H1 (cell line): ENCODE measurements around the gene TOM1L2. TPM values are rescaled to one million over a fixed set of nuclear protein-coding genes. Genes with fewer than 3 reads are reported as not detected.

Experiments
- CTCF ChIA-PET: fragments of 300-600 bp; sonication (Branson Sonifier 250); formaldehyde crosslinking; loops from one replicate; lab custom pipeline; 2021; ENCODE audit not compliant: partially characterized antibody; lab: Charles Lee
- POLR2A ChIA-PET: fragments of 300-600 bp; sonication (Branson Sonifier 250); formaldehyde crosslinking; loops from one replicate; lab custom pipeline; 2021; ENCODE audit warnings: inconsistent platforms; ENCODE audit not compliant: partially characterized antibody; lab: Charles Lee
- DNase-seq, 2 experiments: peaks; one replicate each; pipeline versions ENCODE4 v3.0.0 to v3.0.0-alpha.2; 2010 to 2022; ENCODE audit warnings: low spot score in 2 of 2, low read depth in 1 of 2, mixed read lengths in 1 of 2
- FAIRE-seq: peaks from 2 replicates; lab custom pipeline; 2011; peaks lifted over from hg19 to GRCh38; lab: Jason Lieb, UNC
- H2AFZ ChIP-seq: 2 replicates; pipeline ENCODE4 v1.8.1; 2012; ENCODE audit warnings: low read length, inconsistent platforms
- H2AK5ac ChIP-seq: 2 replicates; pipeline ENCODE4 v1.6.1; 2013; ENCODE audit warnings: low read depth, low read length
- H2BK120ac ChIP-seq: replicated peaks from 2 replicates; pipeline ENCODE3; 2013; ENCODE audit warnings: low read depth, low read length, inconsistent platforms
- H2BK12ac ChIP-seq: 2 replicates; pipeline ENCODE4 v1.6.1; 2013; ENCODE audit warnings: low read depth, low read length
- H2BK15ac ChIP-seq: 2 replicates; pipeline ENCODE4 v1.6.1; 2013; ENCODE audit warnings: low read length
- H2BK20ac ChIP-seq: 2 replicates; pipeline ENCODE4 v1.6.1; 2013; ENCODE audit warnings: low read length
- H2BK5ac ChIP-seq: 2 replicates; pipeline ENCODE4 v1.6.1; 2013; ENCODE audit warnings: low read depth, low read length
- H3K14ac ChIP-seq: 2 replicates; pipeline ENCODE4 v1.6.1; 2013; ENCODE audit warnings: inconsistent platforms; ENCODE audit not compliant: insufficient read length
- H3K18ac ChIP-seq: 2 replicates; pipeline ENCODE4 v1.6.1; 2013; ENCODE audit warnings: low read length; ENCODE audit errors: extremely low read depth
- H3K23ac ChIP-seq: 2 replicates; pipeline ENCODE4 v1.6.1; 2013; ENCODE audit warnings: inconsistent platforms; ENCODE audit not compliant: insufficient read length
- H3K23me2 ChIP-seq: 2 replicates; pipeline ENCODE4 v1.6.1; 2013; ENCODE audit warnings: low read depth, low read length
- H3K27ac ChIP-seq: 2 replicates; pipeline ENCODE4 v1.6.1; 2011; ENCODE audit warnings: low read depth, low read length, inconsistent platforms
- H3K27me3 ChIP-seq, 4 experiments: replicated peaks in 1 of 4; 1 replicate in 1 of 4; 2 replicates in 3 of 4; pipeline versions ENCODE4 v1.6.1 to v1.8.1; 2011 to 2013; ENCODE audit warnings: low read length in 3 of 4, mild to moderate bottlenecking in 3 of 4, inconsistent platforms in 2 of 4, mixed read lengths in 2 of 4, moderate library complexity in 1 of 4; ENCODE audit not compliant: control insufficient read depth in 3 of 4, insufficient read depth in 3 of 4; ENCODE audit errors: extremely low read depth in 1 of 4
- H3K36me3 ChIP-seq, 4 experiments: 2 replicates each; pipeline versions ENCODE4 v1.6.1 to v1.8.1; 2011 to 2013; ENCODE audit warnings: mild to moderate bottlenecking in 4 of 4, low read length in 3 of 4, moderate library complexity in 2 of 4, control low read depth in 1 of 4, inconsistent platforms in 1 of 4; ENCODE audit not compliant: insufficient read depth in 4 of 4, control insufficient read depth in 2 of 4
- H3K4ac ChIP-seq: replicated peaks from 2 replicates; pipeline ENCODE3; 2013; ENCODE audit warnings: low read length, low read depth, mixed read lengths, inconsistent platforms; ENCODE audit not compliant: insufficient read length
- H3K4me1 ChIP-seq, 4 experiments: replicated peaks in 1 of 4; 1 replicate in 1 of 4; 2 replicates in 3 of 4; pipeline versions ENCODE4 v1.6.1 to v1.8.1; 2011 to 2013; ENCODE audit warnings: low read length in 3 of 4, inconsistent platforms in 2 of 4, mixed read lengths in 1 of 4; ENCODE audit not compliant: insufficient read depth in 4 of 4, control insufficient read depth in 3 of 4
- H3K4me2 ChIP-seq, 2 experiments: 2 replicates each; pipeline versions ENCODE4 v1.6.1 to v1.8.1; 2011 to 2013; ENCODE audit warnings: low read depth in 2 of 2, low read length in 2 of 2, control low read depth in 1 of 2, inconsistent platforms in 1 of 2, mild to moderate bottlenecking in 1 of 2; ENCODE audit not compliant: insufficient read depth in 1 of 2
- H3K4me3 ChIP-seq, 4 experiments: fragments of 200-600, 300-600 bp in 1 of 4; sonication (generic), shearing (Covaris generic), sonication (Bioruptor Twin) in 1 of 4; 2 replicates each; pipeline versions ENCODE4 v1.5.1 to v1.8.1; 2011 to 2016; ENCODE audit warnings: low read length in 4 of 4, low read depth in 3 of 4, control low read depth in 2 of 4, inconsistent platforms in 2 of 4, mild to moderate bottlenecking in 2 of 4, mixed read lengths in 1 of 4, moderate library complexity in 1 of 4; ENCODE audit not compliant: insufficient read depth in 2 of 4; ENCODE audit errors: extremely low read depth in 1 of 4
- H3K56ac ChIP-seq: replicated peaks from 2 replicates; pipeline ENCODE3; 2013; ENCODE audit warnings: low read depth, mild to moderate bottlenecking, mixed read lengths, low read length, inconsistent platforms; ENCODE audit not compliant: insufficient read length
- H3K79me1 ChIP-seq: 2 replicates; pipeline ENCODE4 v1.6.1; 2013; ENCODE audit warnings: low read depth, low read length, control low read depth
- H3K79me2 ChIP-seq, 2 experiments: 2 replicates each; pipeline versions ENCODE4 v1.6.1 to v1.8.1; 2012 to 2013; ENCODE audit warnings: low read length in 2 of 2, mild to moderate bottlenecking in 2 of 2, inconsistent platforms in 1 of 2; ENCODE audit not compliant: insufficient read depth in 2 of 2, control insufficient read depth in 1 of 2
- H3K9ac ChIP-seq, 4 experiments: replicated peaks in 1 of 4; 1 replicate in 1 of 4; 2 replicates in 3 of 4; pipeline versions ENCODE4 v1.6.1 to v1.8.1; 2011 to 2013; ENCODE audit warnings: low read depth in 3 of 4, low read length in 3 of 4, control low read depth in 2 of 4, mild to moderate bottlenecking in 2 of 4, moderate library complexity in 2 of 4, inconsistent platforms in 1 of 4; ENCODE audit errors: extremely low read depth in 1 of 4
- H3K9me3 ChIP-seq, 2 experiments: 2 replicates each; pipeline versions ENCODE4 v1.6.1 to v1.8.1; 2012 to 2013; ENCODE audit warnings: mild to moderate bottlenecking in 2 of 2, moderate library complexity in 2 of 2, control low read depth in 1 of 2, inconsistent platforms in 1 of 2, low read depth in 1 of 2, low read length in 1 of 2, mixed read lengths in 1 of 2; ENCODE audit not compliant: insufficient read depth in 2 of 2
- H4K20me1 ChIP-seq, 2 experiments: replicated peaks in 1 of 2; 2 replicates each; pipeline versions ENCODE3 to v1.8.1; 2011 to 2013; ENCODE audit warnings: inconsistent platforms in 2 of 2, low read length in 2 of 2, mild to moderate bottlenecking in 1 of 2; ENCODE audit not compliant: insufficient read depth in 2 of 2, control insufficient read depth in 1 of 2
- H4K5ac ChIP-seq: 2 replicates; pipeline ENCODE4 v1.6.1; 2013; ENCODE audit warnings: low read length, low read depth, mixed read lengths, inconsistent platforms; ENCODE audit not compliant: insufficient read length
- H4K8ac ChIP-seq: 2 replicates; pipeline ENCODE4 v1.8.0; 2013; ENCODE audit warnings: mild to moderate bottlenecking, moderate library complexity, low read length, inconsistent platforms; ENCODE audit not compliant: insufficient read depth; ENCODE audit errors: extremely low read depth
- H4K91ac ChIP-seq: replicated peaks from 2 replicates; pipeline ENCODE3; 2013; ENCODE audit warnings: low read length, mixed read lengths, inconsistent platforms; ENCODE audit not compliant: insufficient read length
- ATF2 ChIP-seq: IDR thresholded peaks from 2 replicates; pipeline ENCODE4 v1.6.1; 2012; ENCODE audit warnings: low read length, inconsistent platforms
- BCL11A ChIP-seq, 2 experiments: IDR thresholded peaks; one replicate each; pipeline ENCODE4 v1.6.1; 2011; ENCODE audit warnings: low read depth in 2 of 2, low read length in 2 of 2, mild to moderate bottlenecking in 2 of 2
- NANOG ChIP-seq: IDR thresholded peaks from 2 replicates; pipeline ENCODE4 v1.6.1; 2011; ENCODE audit warnings: low read length, low read depth, mild to moderate bottlenecking, inconsistent platforms; ENCODE audit not compliant: insufficient read depth, poor library complexity, severe bottlenecking
- RFX5 ChIP-seq: IDR thresholded peaks from 2 replicates; pipeline ENCODE4 v1.6.1; 2011; ENCODE audit warnings: low read depth, low read length, improper control_type of control experiment, borderline replicate concordance
- RXRA ChIP-seq: IDR thresholded peaks from 2 replicates; pipeline ENCODE4 v1.6.1; 2011; ENCODE audit warnings: low read depth, mild to moderate bottlenecking, low read length, moderate library complexity; ENCODE audit not compliant: insufficient read depth
- WGBS, 2 experiments: shearing (Covaris generic) in 1 of 2; methylation state at CpG; one replicate each; pipeline versions ENCODE4 v1.1.6 to v1.1.7; 2013 to 2015; ENCODE audit warnings: low lambda C conversion rate in 2 of 2, mixed read lengths in 2 of 2, inconsistent platforms in 1 of 2, low coverage in 1 of 2, missing lambda C conversion rate in 1 of 2; ENCODE audit not compliant: insufficient replicate concordance in 2 of 2, insufficient coverage in 1 of 2, insufficient read length in 1 of 2; ENCODE audit errors: extremely low coverage in 1 of 2, missing lambda C conversion rate in 1 of 2; 5-methylcytosine and 5-hydroxymethylcytosine counted together
- polyA plus RNA-seq, 7 experiments: library from polyadenylated mRNA; depleted of rRNA in 3 of 7; stranded (reverse) in 5 of 7; unstranded in 2 of 7; fragments of >200 nt in 5 of 7; fragments of 200-250 nt in 2 of 7; gene quantifications; 1 replicate in 5 of 7; 2 replicates in 1 of 7; 4 replicates in 1 of 7; pipeline versions ENCODE4 v1.2.1 to v1.2.3, GENCODE V29; 2011 to 2013; ENCODE audit warnings: missing spikeins in 2 of 7, mixed read lengths in 2 of 7
- total RNA-seq: library from RNA; stranded (reverse); fragmentation: NEBNext Ultra II Directional; extraction: Animal tissue kit (Norgen Biotek cat#: 25700); gene quantifications from 2 replicates; pipeline ENCODE4 v1.2.1, GENCODE V29; 2021

The TOM1L2 gene
- total and polyA plus RNA-seq, 2 of the 8 experiments (the other 6 are each of a cell fraction or from before 2014, with no cell fraction given) = 2.0 to 3.4 TPM

GRCh38 chr17:17874478-17874877 is 97.7 kb downstream of the TOM1L2 start:
- no peak overlapping the region for H2BK5ac ChIP-seq
- H3K36me3 ChIP-seq = no peaks in the 10 kb centered on the region
- H3K9ac ChIP-seq = no peak overlapping the region
- WGBS, 2 experiments = 57% methylated on average over 1 of the region's 1 CpG; no CpG with 5 or more reads in 1 of the 2 experiments
- H3K23me2 ChIP-seq = no peaks in the 10 kb centered on the region
- H3K4me2 ChIP-seq = no peak overlapping the region
- H3K14ac ChIP-seq = no peak overlapping the region
- H2BK120ac ChIP-seq = no peak overlapping the region
- no peak overlapping the region for H3K23ac ChIP-seq
- no peak overlapping the region for H3K18ac ChIP-seq
- DNase-seq (no peak), FAIRE-seq (no peak)
- no peak overlapping the region for H4K91ac ChIP-seq
- no peak overlapping the region for H4K8ac ChIP-seq
- POLR2A ChIA-PET = interaction anchor here (1.1 kb wide), 1 partner anchor 10 kb away, joined by 3 read pairs; no protein-coding TSS in a partner anchor
- CTCF ChIA-PET = interaction anchor here (22.5 to 26.2 kb wide), 2 partner anchors 9 kb away, joined by 404 read pairs; no protein-coding TSS in a partner anchor
- H3K56ac ChIP-seq = no peak overlapping the region
- H4K5ac ChIP-seq = no peak overlapping the region
- no peak overlapping the region for H3K4me3 ChIP-seq
- no peaks in the 10 kb centered on the region for H4K20me1 ChIP-seq
- no peak overlapping the region for H3K4ac ChIP-seq
- no peak for TF ChIP-seq RFX5
- no peak for TF ChIP-seq BCL11A (IDR thresholded peaks at IDR 0.05; ENCODE audit: low read depth in 2 of 2, low read length in 2 of 2)
- TF ChIP-seq NANOG = no peak
- TF ChIP-seq ATF2 = no peak
- TF ChIP-seq RXRA = no peak
- no peak overlapping the region for H2AFZ ChIP-seq
- H3K4me1 ChIP-seq = peaks cover 6 to 21% (median 14%) of the 10 kb centered on the region in 4 experiments
- H3K9me3 ChIP-seq = no peaks in the 10 kb centered on the region
- no peak overlapping the region for H2BK15ac ChIP-seq
- H2BK20ac ChIP-seq = no peak overlapping the region
- H2BK12ac ChIP-seq = no peak overlapping the region; the same call in 1 of the 2 replicates
- no peak overlapping the region for H3K27ac ChIP-seq
- no peak overlapping the region for H2AK5ac ChIP-seq
- no peaks in the 10 kb centered on the region for H3K79me1 ChIP-seq
- H3K27me3 ChIP-seq = peaks cover 0 to 2% (median 0%) of the 10 kb centered on the region in 4 experiments; a peak in 2 of 7 replicates
- H3K79me2 ChIP-seq = no peaks in the 10 kb centered on the region
